HG03521 (cell line): ENCODE data around the gene RBM38.
"Not testable (repeated sequence)": the region's sequence is repeated elsewhere in the genome, so short reads cannot be mapped to it uniquely, and the experiment has no call there.

Experiments used
- ATAC-seq: cut with Tn5 transposase; IDR thresholded peaks from one replicate; pipeline ENCODE4 v1.9.1; 2021; ENCODE audit warnings: mild to moderate bottlenecking, moderate library complexity; ENCODE audit not compliant: unreplicated experiment

The RBM38 gene

DNA sequence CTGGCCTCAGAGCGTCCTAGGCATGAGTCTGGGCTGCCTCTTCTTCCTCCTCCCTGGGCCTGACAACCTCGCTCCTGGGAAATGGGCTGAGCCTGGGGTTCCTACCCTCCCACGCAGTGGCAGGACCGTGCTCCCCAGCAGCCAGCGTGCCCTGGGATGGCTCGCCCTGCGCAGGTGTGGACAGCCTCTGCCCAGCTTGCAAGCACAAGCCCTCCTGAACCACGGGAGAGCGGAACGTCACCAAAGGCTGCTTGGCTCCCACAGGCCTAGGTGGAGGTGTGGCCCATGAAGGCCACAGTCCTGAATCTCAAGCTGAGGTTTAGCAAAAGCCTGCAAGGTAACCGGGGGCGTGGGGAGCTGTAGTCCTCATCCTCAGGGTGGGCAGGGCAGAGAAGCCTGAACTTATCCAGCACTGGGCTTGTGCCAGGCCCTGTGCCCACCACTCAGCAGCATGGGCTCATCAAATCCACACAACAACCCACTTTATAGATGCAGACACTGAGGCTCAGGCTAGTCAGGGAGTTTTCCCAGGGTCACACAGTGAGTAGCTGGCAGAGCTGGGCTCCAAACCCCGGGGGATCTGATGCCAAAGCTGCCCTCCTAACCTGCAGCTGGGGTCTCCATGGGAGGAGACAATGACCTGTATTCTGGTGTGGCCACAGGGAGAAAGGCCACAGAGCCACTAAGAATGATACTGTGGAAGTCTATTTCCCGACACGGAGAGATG is 25.3 kb downstream of the RBM38 start:
- no peak for ATAC-seq

DNA sequence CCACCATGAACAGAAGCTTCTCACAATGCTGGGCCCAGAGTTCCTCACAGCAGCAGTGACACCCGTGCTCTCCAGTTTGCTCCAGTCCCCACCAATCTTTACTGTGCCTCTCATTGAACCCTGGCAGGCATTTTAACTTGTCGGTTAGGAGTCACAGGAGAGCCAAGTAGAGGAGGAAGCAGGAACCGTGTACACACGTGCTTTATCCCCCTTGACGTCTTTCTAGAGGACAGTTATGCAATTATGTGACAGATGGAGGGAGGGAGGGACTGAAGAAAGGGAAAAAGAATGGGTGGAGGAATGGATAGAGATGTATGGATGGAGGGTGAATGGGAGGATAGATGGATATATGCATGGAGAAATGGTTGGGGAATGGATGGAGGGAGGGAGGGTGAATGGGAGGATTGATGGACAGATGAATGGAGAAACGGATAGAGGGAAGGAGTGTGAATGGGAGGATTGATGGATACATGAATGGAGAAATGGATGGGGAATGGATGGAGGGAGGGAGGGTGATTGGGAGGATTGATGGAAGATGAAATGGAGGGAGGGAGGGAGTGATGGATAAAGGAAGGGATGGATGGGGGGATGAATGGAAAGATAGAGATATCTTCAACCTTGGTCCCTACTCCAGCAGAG is 26.0 kb downstream of the RBM38 start:
- ATAC-seq: no peak

DNA sequence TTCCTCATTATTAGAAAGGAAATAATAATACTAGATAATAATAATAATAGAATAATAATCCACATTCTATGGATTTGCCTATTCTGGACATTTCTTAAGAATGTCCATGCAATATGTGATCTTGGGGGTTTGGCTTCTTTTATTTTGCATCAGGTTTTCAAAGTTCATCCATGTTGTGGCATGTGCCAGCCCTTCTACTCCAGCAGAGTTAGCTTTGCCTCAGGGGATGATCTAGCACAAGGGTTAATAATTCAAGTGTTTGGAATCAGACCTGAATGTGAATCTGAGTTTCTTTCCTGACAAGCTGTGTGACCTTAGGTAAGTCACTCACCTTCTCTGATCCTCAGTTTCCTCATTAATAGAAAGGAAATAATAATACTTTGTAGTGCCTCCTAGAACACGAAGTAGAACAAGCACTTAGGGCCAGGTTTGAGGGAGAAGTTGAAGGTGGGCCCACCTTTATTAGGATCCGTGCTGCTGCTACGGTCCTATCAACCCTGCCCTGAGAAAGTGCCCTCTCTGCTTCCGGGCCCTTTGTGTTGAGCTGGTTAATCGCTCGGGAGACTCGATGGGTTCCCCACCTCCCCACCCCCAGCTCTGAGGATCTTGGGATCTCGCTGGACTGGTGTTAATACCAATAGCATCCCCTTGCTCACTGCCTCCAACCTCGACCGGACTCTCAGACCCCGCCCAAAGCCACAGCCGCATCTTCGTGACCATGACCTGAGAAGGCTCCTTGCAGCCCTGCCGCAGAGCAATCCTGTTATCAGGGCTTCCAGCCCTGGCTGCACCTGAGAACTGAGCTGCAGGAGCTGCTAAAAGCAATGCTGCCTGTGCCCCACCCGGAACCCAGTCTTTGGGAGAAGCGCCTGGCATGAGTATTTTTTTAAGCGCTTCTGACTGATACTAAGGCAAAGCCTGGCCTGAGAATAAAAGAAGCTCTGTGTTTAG is 26.9 kb downstream of the RBM38 start:
- ATAC-seq: no peak

DNA sequence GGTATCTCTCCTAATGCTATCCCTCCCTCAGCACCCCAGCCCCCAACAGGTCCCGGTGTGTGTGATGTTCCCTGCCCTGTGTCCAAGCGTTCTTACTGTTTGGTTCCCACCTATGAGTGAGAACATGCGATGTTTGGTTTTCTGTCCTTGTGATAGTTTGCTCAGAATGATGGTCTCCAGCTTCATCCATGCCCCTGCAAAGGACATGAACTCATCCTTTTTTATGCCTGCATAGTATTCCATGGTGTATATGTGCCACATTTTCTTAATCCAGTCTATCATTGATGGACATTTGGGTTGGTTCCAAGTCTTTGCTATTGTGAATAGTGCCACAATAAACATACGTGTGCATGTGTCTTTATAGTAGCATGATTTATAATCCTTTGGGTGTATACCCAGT is 28.3 kb downstream of the RBM38 start:
- not testable (repeated sequence) for ATAC-seq

DNA sequence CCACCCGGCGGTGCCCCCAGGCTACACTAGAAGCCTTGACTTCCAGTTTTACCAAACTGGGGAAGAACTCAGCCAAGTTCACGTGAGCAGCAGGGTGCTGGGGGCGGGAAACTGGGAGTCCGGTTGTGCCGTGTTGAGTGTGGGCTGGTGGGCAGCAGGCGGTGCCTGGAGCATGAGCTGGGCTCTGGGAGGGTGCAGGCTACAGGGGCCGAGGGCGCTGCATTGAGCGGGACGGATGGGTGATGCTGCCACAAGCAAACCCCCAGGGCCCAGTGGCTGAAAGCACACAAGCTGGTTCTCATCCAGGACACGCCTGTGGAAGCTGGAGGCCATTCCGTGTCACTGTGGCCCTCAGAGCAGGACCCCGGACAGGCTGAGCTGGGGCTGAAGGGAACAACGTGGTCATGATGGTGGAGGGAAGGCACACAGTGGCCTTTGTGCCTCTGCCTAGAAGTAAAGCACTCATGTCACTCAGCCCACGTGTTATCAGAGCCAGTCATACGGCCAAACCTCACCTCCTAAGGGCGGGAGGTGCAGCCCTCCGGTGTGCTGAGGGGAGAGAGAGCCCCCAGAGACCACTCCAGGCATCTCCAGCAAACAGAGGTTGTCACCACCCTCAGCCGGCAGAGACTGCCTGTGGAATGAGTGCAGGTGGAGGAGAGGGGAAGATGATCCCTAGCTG is 29.5 kb downstream of the RBM38 start:
- no peak for ATAC-seq

DNA sequence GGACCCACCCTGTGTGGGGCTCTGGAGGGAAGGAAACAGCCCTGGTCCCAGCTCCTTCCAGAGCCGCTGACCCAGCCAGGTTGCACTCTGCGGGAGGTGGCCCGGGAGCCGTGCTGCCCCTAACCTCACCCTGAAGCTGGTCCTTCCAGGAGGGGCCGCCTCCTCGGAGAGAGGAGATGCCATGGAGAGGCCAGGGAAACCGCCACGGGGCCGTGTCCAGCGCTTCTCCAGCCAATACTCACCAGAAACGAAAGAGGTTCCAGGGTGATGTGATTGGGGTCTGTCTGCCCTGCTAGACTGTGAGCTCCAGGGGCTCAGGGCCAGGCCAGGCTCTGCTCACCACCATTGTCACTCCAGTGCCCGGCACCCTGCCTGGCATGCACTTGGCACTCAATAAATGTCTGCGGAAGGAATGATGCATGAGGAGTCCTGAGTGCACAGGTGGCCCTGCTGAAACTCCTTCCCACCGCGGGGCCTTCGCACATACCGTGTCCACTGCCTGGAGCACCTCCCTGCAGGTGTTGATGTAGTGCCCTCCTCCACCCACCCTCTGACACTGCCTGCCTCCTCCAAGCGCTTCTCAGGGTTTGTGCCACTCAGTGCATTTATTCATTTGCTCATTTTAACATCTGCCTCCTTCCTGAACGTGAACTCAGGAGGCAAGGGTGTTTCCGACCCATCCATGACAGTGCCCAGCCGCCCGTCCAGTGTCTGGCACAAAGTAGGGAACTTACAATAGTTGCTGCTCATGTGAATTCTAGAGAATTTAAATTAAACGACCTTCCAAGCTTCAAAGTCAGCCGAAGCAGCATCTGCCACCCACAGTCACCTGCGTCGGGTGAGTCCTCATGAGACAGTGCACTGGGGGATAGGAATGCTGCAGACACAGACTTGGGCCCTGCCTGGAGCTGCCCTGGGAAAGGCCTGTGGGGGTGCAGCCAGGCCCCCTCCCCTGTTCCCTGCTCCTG is 30.3 kb downstream of the RBM38 start:
- ATAC-seq: no peak

DNA sequence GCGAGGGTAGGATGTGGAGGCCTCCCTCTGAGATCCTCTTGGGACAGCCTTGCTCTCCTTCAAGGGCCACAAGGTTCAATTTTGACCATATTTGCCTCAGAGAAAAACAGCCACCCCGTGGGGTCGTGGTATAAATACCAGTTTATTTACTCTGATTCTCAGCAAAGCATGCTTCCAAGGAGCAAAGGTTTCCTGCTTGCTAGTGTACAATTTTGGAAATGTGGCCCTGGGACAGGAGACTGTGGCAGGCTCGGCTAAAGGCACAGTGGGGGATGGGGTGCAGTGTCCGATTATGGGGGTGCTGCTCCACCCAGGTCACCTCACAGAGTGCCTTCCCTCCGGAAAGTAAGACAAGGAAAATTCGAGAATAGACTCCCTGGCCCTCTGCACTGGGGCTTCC is 31.1 kb downstream of the RBM38 start:
- no peak for ATAC-seq

DNA sequence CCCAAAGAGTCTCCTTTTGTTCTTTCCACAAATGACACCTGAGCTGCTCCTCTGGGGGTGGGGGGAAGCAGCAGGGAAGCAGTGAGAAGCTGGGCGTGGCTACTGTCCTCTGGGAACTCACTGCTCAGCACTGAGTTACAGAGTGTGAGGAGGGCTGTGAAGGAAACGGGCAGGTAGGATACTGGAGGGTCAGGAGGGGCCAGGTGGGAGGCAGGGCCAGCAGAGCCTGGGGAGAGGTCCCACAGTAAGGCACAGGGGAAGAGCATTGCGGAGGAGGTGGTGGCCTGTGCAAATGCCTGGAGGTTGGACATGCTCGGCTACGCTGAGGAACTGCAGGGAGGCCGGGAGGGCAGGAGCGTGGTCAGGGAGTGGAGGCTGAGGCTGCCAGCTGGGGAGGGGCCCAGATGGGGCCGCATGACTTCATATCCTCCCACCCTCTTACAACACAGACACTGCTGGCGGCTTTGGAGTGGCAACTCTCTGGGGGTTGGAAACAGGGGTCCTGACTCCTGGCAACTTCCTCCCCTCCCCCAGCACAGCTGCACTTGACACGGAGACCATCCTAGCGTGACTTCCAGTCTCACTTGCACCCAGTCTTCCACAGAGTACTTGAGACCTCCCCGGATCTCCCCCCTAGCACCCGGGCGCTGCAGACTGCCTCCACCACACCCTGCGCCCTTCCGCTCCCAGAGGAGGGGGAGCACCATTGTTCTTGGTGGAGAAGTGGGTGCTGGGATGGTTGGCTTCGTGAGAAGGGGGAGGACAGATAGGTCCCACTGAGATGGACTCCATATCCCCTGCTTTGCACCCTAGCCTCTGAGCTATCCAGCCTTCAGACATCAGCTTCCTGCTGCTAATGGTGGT is 34.2 kb downstream of the RBM38 start:
- ATAC-seq: no peak

DNA sequence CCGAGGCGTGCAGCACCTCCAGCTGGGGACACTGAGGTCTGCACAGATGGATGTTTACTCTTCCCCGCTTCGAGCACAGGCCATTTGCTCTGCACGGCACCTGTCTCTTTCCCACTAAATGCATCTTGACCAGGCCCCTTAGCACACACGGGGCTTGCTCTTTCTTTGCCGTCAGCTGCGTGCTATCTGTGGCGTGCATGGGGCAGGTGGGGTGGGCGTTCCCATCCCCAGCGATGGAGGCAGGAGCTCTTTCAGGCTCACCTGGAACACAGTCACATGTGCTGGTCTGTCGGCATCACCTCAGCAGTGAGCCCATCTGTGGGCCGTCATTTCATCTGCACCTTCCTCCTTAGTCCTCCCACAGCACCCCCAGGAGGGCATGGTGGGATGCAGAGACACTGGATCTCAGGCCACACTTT is 35.1 kb downstream of the RBM38 start:
- no peak for ATAC-seq

DNA sequence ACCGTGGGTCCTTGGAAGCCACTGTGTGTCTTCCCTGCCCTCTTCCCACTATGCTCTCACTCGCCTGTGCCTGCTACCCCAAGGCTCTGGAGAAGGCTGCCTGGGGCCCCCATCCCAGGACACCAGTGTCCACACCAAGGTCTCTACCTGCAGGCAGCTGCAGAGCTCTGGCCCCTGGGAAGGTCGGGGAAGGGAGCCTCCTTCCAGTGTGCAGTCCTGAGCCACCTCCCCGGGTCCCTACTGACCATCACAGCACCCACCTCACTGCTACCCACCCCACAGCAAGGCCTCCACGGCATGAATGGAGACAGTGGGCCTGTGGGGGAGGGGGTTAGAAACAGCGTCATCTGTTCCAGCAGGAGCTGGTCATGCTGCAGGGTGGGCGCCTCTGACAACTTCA is 35.6 kb downstream of the RBM38 start:
- ATAC-seq: no peak

DNA sequence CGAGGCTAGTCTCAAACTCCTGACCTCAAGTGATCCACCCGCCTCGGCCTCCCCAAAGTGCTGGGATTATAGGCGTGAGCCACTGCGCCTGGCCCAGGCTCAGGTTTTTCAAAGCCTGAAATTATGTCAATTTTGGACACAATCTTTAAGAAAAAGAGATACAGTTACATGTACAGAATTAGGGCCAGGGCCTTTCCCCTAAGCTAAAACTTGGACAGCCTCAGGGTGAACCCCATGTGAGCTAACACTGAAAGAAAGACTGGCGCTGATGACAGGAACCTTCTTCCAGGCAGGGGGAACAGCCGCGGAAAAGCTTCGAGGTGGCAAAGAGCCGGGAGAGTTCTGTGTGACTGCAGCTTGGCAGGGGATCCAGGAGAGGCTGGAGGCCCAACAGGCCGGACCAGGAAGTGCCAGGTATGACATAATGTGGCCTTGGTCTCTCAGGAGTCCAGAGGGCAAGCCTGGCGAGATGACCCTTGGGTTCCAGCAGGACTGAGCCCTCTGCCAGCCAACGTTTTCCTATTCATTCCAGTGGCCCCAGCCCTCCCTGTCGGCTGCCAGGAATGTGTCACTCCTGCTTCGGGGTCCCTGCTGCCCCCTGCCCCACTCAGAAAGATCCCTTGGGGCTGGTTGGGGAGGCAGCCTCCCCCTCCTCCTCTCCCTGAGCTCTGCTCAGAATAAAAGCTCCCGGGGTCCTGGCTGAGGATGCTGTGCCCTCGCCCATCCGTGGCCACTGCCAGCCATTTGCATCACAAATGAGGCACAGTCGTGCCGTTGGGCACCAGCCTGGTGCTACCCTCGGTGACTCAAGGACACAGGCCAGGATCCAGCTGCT is 37.3 kb downstream of the RBM38 start:
- ATAC-seq: no peak

DNA sequence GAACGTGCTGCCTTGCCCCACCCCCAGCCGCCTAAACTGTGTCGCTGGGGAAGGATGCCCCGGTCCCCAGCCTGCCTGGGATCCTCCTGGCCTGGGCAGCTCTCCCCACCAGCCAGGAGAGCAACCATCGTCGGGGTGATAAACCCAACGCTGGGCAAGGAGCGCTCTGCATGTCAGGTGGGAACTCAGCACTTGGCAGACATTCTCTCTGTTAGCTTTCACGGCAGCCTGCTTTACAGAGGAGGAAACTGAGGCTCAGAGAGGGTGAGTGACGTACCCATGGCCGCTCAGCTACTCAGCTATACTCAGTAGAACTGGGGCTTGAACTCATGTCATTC is 37.9 kb downstream of the RBM38 start:
- no peak for ATAC-seq

DNA sequence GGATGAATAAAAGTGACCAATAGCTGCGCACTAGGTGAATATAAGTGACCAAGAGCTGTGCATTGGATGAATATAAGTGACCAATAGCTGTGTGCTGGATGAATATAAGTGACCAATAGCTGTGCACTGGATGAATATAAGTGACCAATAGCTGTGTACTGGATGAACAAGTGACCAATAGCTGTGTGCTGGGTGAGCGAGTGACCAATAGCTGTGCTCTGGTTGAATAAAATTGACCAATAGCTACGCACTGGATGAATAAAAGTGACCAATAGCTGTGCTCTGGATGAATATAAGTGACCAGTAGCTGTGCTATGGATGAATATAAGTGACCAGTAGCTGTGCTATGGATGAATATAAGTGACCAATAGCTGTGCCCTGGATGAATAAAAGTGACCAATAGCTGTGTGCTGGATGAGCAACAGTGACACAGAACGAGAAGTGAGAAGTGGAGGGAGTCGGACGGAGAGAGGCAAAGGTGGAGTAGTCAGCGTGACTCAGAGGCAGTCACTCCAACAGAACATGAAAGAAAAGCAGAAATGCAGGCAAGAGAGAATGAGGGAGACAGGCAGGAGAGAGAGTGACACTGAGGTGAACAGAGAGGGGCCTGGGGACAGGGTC is 38.5 kb downstream of the RBM38 start:
- no peak for ATAC-seq

DNA sequence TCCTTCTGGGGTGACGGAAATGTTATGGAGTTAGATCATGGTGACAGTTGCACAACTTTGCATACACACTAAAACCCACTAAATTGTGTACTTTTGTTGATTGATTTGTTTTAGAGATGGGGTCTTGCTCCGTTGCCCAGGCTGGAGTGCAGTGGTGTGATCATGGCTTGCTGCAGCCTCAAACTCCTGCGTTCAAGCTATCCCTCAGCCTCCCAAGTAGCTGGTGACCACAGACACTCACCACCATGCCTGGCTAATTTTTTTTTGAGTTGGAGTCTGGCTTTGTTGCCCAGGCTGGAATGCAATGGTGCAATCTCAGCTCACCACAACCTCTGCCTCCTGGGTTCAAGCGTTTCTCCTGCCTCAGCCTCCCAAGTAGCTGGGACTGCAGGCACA is 39.0 kb downstream of the RBM38 start:
- ATAC-seq: not testable (repeated sequence)

DNA sequence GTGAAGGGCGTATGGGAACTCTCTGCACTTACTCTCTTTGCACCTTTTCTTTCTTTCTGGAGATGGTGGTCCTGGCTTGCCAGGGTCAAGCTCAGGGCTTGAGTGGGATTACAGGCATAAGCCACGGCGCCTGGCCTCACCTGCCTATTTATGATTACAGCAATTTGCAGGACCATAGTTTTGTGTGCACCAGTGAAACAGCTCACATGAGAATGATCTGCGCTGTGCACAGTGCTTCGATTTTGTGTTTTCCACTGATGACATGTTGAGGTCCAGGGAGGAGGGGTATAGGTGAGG is 40.3 kb downstream of the RBM38 start:
- no peak for ATAC-seq

DNA sequence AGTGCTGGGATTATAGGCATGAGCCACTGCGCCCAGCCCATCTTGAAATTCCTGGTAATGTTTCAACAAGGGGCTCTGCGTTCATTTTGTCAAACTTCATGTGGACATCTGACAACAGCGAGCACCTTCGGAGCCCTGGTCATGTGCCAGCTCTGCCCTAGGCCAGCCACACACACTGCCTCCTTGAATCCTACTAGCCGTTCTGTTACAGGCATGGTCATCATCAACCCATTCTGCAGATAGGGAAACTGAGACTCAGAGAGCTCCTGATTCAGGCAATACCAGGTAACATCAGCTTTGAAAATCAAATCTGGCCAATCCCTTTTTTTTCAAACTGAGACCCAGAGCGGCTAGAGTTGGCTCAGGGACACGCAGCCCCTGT is 41.3 kb downstream of the RBM38 start:
- ATAC-seq: no peak

DNA sequence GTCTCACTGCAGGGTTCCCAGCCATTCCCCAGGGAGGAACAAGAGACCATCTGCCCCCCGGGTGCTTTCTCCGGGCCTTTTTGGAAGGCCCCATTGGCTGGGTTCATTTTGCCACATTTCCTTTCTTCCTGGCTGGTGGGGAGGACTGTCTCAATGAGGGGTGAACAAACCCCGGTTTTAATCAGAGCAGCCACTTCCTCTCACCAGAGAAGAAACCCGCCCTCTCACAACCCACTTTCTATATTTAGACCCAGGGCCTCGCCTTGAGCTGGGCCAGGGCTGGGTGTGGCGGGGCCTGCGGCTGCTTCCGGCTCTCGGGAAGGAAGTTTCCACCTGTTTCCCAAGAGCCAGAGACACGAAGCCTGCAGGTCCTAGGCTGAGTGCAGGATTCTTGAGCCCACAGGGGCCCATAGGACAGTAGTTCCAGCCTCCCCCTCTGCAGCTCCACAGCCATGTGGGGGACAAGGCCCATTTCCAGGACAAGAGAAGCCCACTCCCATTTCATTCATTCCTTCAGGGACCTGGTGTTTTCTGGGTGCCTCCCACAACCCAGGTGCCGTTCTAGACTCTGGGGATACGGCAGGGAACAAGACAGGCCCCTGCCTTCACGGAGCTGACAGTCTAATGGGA is 41.8 kb downstream of the RBM38 start:
- ATAC-seq: peak; percentile 91
